ENCODE data around the gene USH2A. TPM values are rescaled to one million over a fixed set of nuclear protein-coding genes. Genes with fewer than 3 reads are reported as not detected.

The USH2A gene
- total RNA-seq, 2 experiments from 2014 or later, result not detected

GRCh38 chr1:215905493-215906115, 517.6 kb downstream of the USH2A start:
- no peaks in the 10 kb centered on the region for H3K4me1 Mint-ChIP-seq (ENCODE audit: low read depth)
- Histone ChIP-seq H3K4me3 (ENCODE audit: low read length) (no peak overlapping the region), H3K27ac (ENCODE audit: low read depth in 1 of 2, low read length in 2 of 2) (no peak overlapping the region), H3K9me3 (ENCODE audit: control insufficient read depth in 1 of 2, insufficient read depth in 1 of 2, low read length in 2 of 2) (no peaks in the 10 kb centered on the region), H3K4me1 (ENCODE audit: insufficient read depth, low read length) (no peaks in the 10 kb centered on the region), H3K27me3 (ENCODE audit: control insufficient read depth in 1 of 2, insufficient read depth in 2 of 2, low read length in 2 of 2) (no peaks in the 10 kb centered on the region), H3K36me3 (ENCODE audit: insufficient read depth, low read length) (no peaks in the 10 kb centered on the region)
- ChIA-PET CTCF (no interaction called here), POLR2A (no interaction called here)
- no peak for DNase-seq
- no peaks in the 10 kb centered on the region for H3K36me3 Mint-ChIP-seq (ENCODE audit: low read depth)
- H3K27ac Mint-ChIP-seq, result no peak overlapping the region
- peaks cover 6% of the 10 kb centered on the region for H3K9me3 Mint-ChIP-seq
- no peak overlapping the region for H3K4me3 Mint-ChIP-seq
- intact Hi-C loops (cut with DNase I, micrococcal nuclease), result no loop called here
- TF ChIP-seq, protein P1, sequence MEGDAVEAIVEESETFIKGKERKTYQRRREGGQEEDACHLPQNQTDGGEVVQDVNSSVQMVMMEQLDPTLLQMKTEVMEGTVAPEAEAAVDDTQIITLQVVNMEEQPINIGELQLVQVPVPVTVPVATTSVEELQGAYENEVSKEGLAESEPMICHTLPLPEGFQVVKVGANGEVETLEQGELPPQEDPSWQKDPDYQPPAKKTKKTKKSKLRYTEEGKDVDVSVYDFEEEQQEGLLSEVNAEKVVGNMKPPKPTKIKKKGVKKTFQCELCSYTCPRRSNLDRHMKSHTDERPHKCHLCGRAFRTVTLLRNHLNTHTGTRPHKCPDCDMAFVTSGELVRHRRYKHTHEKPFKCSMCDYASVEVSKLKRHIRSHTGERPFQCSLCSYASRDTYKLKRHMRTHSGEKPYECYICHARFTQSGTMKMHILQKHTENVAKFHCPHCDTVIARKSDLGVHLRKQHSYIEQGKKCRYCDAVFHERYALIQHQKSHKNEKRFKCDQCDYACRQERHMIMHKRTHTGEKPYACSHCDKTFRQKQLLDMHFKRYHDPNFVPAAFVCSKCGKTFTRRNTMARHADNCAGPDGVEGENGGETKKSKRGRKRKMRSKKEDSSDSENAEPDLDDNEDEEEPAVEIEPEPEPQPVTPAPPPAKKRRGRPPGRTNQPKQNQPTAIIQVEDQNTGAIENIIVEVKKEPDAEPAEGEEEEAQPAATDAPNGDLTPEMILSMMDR (IDR thresholded peaks at IDR 0.05), result no peak
- no peak for ATAC-seq (ENCODE audit: poor library complexity)
- H3K27me3 Mint-ChIP-seq, result no peaks in the 10 kb centered on the region

DNA sequence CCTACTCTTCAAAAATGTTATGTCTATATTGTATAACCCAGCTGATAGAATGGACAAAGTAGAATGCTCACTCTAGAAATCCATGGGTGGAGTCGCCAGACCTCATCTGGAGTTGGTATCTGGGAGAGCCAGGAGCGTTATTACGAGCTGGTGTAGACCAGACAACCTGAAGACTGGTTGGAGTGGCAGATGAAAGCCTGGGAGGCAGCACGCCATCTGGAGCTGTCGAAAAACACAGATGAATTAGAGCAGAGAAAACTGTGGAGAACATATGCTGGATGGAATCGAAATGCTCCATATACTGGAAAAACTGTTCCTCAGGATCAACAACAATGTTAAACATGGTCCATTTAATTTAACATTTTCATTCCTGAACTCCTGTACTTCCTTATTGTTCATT, 522.6 kb downstream of the USH2A start:
- H3K9me3 Mint-ChIP-seq, result peaks cover 4% of the 10 kb centered on the region
- H3K27me3 Mint-ChIP-seq, result no peaks in the 10 kb centered on the region
- Histone ChIP-seq H3K27me3 (ENCODE audit: control insufficient read depth in 1 of 2, insufficient read depth in 2 of 2, low read length in 2 of 2) (no peaks in the 10 kb centered on the region), H3K4me3 (ENCODE audit: low read length) (no peak overlapping the region), H3K27ac (ENCODE audit: low read depth in 1 of 2, low read length in 2 of 2) (no peak overlapping the region), H3K4me1 (ENCODE audit: insufficient read depth, low read length) (no peaks in the 10 kb centered on the region), H3K9me3 (ENCODE audit: control insufficient read depth in 1 of 2, insufficient read depth in 1 of 2, low read length in 2 of 2) (peaks cover 0 to 4% of the 10 kb centered on the region in 2 experiments), H3K36me3 (ENCODE audit: insufficient read depth, low read length) (no peaks in the 10 kb centered on the region)
- TF ChIP-seq, protein P1 (IDR thresholded peaks at IDR 0.05), result no peak
- ATAC-seq (ENCODE audit: poor library complexity) (no peak), DNase-seq (no peak)
- no peaks in the 10 kb centered on the region for H3K4me1 Mint-ChIP-seq (ENCODE audit: low read depth)
- no peak overlapping the region for H3K27ac Mint-ChIP-seq
- H3K36me3 Mint-ChIP-seq (ENCODE audit: low read depth), result no peaks in the 10 kb centered on the region
- POLR2A ChIA-PET, result no interaction called here
- no peak overlapping the region for H3K4me3 Mint-ChIP-seq
- intact Hi-C loops (cut with DNase I, micrococcal nuclease), result no loop called here
- CTCF ChIA-PET, result no interaction called here

- intact Hi-C loops (cut with DNase I, micrococcal nuclease), result no loop called here
- Histone ChIP-seq H3K9me3 (ENCODE audit: control insufficient read depth in 1 of 2, insufficient read depth in 1 of 2, low read length in 2 of 2) (peaks cover 0 to 4% of the 10 kb centered on the region in 2 experiments), H3K27me3 (ENCODE audit: control insufficient read depth in 1 of 2, insufficient read depth in 2 of 2, low read length in 2 of 2) (no peaks in the 10 kb centered on the region), H3K4me3 (ENCODE audit: low read length) (no peak overlapping the region), H3K4me1 (ENCODE audit: insufficient read depth, low read length) (no peaks in the 10 kb centered on the region), H3K27ac (ENCODE audit: low read depth in 1 of 2, low read length in 2 of 2) (no peak overlapping the region), H3K36me3 (ENCODE audit: insufficient read depth, low read length) (no peaks in the 10 kb centered on the region)
- ATAC-seq (ENCODE audit: poor library complexity) (no peak), DNase-seq (no peak)
- peaks cover 4% of the 10 kb centered on the region for H3K9me3 Mint-ChIP-seq
- ChIA-PET POLR2A (no interaction called here), CTCF (no interaction called here)
- H3K27me3 Mint-ChIP-seq, result no peaks in the 10 kb centered on the region
- H3K27ac Mint-ChIP-seq, result no peak overlapping the region
- H3K36me3 Mint-ChIP-seq (ENCODE audit: low read depth), result no peaks in the 10 kb centered on the region
- H3K4me3 Mint-ChIP-seq, result no peak overlapping the region
- TF ChIP-seq, protein P1 (IDR thresholded peaks at IDR 0.05), result no peak
- no peaks in the 10 kb centered on the region for H3K4me1 Mint-ChIP-seq (ENCODE audit: low read depth)
Measured at GRCh38 chr1:215899901-215900300, 523.3 kb downstream of the USH2A start.
